Urothelium cell line (cell line): ENCODE measurements around the gene BAZ2B.
A peak's percentile ranks its signal among the peaks of the same experiment; 100 is the strongest.

ENCODE experiments used
- DNase-seq: peaks from one replicate; pipeline ENCODE4 v3.0.0; 2011; ENCODE audit warnings: low spot score, mixed read lengths
- FAIRE-seq: peaks from 2 replicates; lab custom pipeline; 2011; peaks lifted over from hg19 to GRCh38; lab: Jason Lieb, UNC

The BAZ2B gene

GRCh38 chr2:159584796-159585195 is 31.6 kb downstream of the BAZ2B start:
- no peak for FAIRE-seq
- DNase-seq = no peak

- FAIRE-seq = no peak
- no peak for DNase-seq
These were observed 42.3 kb downstream of the BAZ2B start for GRCh38 chr2:159573846-159574606.

- DNase-seq (no peak), FAIRE-seq (no peak)
These were observed 43.1 kb downstream of the BAZ2B start for GRCh38 chr2:159573294-159573693.

- DNase-seq = no peak
- FAIRE-seq = no peak
These were observed 43.9 kb downstream of the BAZ2B start for GRCh38 chr2:159572459-159572858.

GRCh38 chr2:159571540-159572260 is 44.6 kb downstream of the BAZ2B start:
- FAIRE-seq = no peak

GRCh38 chr2:159564081-159564480 is 52.3 kb downstream of the BAZ2B start:
- FAIRE-seq (no peak), DNase-seq (no peak)

More at GRCh38 chr2:159571540-159572260, 44.6 kb downstream of the BAZ2B start:
- DNase-seq = no peak

GRCh38 chr2:159562248-159562647 is 54.1 kb downstream of the BAZ2B start:
- FAIRE-seq = no peak
- DNase-seq = no peak

GRCh38 chr2:159561786-159562185 is 54.6 kb downstream of the BAZ2B start:
- FAIRE-seq = no peak

GRCh38 chr2:159561242-159561641 is 55.1 kb downstream of the BAZ2B start:
- FAIRE-seq (no peak), DNase-seq (no peak)

More at GRCh38 chr2:159561786-159562185, 54.6 kb downstream of the BAZ2B start:
- no peak for DNase-seq

- no peak for FAIRE-seq
- DNase-seq = no peak
These were observed 57.3 kb downstream of the BAZ2B start for GRCh38 chr2:159559034-159559433.

- FAIRE-seq = no peak
- DNase-seq = no peak
These were observed 57.9 kb downstream of the BAZ2B start for GRCh38 chr2:159558479-159558878.

- DNase-seq = no peak
- no peak for FAIRE-seq
These were observed 58.8 kb downstream of the BAZ2B start for GRCh38 chr2:159557437-159558034.

GRCh38 chr2:159555651-159556392 is 60.5 kb downstream of the BAZ2B start:
- FAIRE-seq = no peak
- DNase-seq = no peak

GRCh38 chr2:159553727-159554126 is 62.6 kb downstream of the BAZ2B start:
- DNase-seq (no peak), FAIRE-seq (no peak)

GRCh38 chr2:159551806-159552205 is 64.5 kb downstream of the BAZ2B start:
- FAIRE-seq (no peak), DNase-seq (no peak)

GRCh38 chr2:159550231-159550630 is 66.1 kb downstream of the BAZ2B start:
- no peak for DNase-seq
- FAIRE-seq = no peak

- DNase-seq (peak; percentile 5), FAIRE-seq (no peak)
These were observed 67.1 kb downstream of the BAZ2B start for GRCh38 chr2:159549234-159549633.

GRCh38 chr2:159546716-159547430 is 69.5 kb downstream of the BAZ2B start:
- FAIRE-seq = no peak

GRCh38 chr2:159546039-159546438 is 70.3 kb downstream of the BAZ2B start:
- DNase-seq = no peak
- no peak for FAIRE-seq

More at GRCh38 chr2:159546716-159547430, 69.5 kb downstream of the BAZ2B start:
- DNase-seq = no peak

- DNase-seq (no peak), FAIRE-seq (no peak)
These were observed 71.3 kb downstream of the BAZ2B start for GRCh38 chr2:159545085-159545484.
